IPS-NIHi11 (cell line): ENCODE data around the gene NDUFAF8.

ENCODE experiments used
- DNase-seq: peaks from one replicate; pipeline ENCODE4 v3.0.0; 2012; ENCODE audit warnings: mixed read lengths, low spot score

NDUFAF8 gene, protein sequence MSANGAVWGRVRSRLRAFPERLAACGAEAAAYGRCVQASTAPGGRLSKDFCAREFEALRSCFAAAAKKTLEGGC

DNA sequence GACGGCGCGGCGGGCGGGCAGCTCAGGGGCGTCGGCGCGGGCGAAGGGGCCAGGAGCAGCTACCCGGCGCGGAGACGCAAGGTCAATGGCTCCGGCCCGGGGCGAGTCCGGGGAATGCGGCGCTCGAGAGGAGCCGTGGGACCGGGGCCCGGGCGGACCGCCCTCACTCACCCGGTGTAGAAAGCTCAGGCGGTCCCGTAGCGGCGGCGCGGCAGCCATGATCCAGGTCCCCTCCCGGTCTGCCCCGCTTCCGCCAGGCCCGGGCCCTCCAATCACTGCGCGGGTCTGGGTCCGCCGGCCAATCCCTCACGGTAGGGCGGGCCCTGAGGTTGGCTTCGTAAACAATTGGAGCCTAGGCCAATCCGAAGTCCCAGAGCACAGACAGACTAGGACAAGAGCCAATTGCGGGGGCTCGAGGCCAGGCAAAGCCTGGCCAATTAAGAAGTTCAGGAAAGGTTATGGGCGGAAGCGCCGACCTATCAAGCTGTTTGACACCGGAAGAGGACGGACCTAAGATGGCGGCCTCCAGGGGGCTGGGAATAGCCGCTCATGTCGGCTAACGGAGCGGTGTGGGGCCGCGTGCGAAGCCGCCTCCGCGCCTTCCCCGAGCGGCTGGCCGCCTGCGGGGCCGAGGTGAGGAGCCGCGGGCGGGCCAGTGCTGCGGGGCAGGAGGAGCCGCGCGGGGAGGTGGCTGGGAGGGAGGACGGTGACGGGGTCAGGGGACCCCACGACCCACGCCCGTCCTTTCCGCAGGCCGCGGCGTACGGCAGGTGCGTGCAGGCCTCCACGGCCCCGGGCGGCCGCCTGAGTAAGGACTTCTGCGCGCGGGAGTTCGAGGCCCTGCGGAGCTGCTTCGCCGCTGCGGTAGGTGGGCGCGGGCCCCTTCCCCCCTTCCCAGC is at the start of gene NDUFAF8, which contains the start of gene TEPSIN:
Gene NDUFAF8 (plus strand): TSS at position 504 of the 899 bp plus-strand sequence. CDS start 46 bp downstream, at position 550.
Gene TEPSIN (minus strand): TSS at position 241 of the 899 bp plus-strand sequence. CDS start 22 bp downstream, at position 219.
- peak; percentile 100 for DNase-seq

GRCh38 chr17:81189670-81190530 is 49.2 kb upstream of the NDUFAF8 start:
- peak; percentile 78 for DNase-seq

GRCh38 chr17:81190591-81190990 is 48.5 kb upstream of the NDUFAF8 start:
- DNase-seq, result no peak

- DNase-seq, result no peak
Measured at GRCh38 chr17:81191116-81191515, 48.0 kb upstream of the NDUFAF8 start.

GRCh38 chr17:81191646-81192045 is 47.5 kb upstream of the NDUFAF8 start:
- DNase-seq, result no peak

GRCh38 chr17:81192386-81193050 is 46.6 kb upstream of the NDUFAF8 start:
- peak; percentile 55 for DNase-seq

DNA sequence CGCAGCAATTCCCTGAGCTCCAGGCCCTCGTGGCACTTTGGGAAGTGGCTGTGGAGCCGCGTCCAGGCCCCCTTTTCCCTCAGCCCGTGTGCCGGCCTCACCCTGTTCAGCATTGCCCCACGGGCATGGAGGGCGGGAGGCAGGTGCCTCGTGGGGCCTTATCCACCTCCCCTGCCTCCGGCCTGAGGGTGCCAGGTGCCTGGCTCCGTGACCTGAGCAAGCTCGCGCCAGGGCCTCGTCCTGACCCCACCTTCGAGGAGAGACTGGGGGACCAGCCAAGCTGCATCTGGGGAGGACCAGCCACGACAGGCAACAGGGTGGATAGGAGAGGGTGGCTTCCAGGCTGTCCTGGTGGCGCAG is 46.1 kb upstream of the NDUFAF8 start:
- no peak for DNase-seq

DNA sequence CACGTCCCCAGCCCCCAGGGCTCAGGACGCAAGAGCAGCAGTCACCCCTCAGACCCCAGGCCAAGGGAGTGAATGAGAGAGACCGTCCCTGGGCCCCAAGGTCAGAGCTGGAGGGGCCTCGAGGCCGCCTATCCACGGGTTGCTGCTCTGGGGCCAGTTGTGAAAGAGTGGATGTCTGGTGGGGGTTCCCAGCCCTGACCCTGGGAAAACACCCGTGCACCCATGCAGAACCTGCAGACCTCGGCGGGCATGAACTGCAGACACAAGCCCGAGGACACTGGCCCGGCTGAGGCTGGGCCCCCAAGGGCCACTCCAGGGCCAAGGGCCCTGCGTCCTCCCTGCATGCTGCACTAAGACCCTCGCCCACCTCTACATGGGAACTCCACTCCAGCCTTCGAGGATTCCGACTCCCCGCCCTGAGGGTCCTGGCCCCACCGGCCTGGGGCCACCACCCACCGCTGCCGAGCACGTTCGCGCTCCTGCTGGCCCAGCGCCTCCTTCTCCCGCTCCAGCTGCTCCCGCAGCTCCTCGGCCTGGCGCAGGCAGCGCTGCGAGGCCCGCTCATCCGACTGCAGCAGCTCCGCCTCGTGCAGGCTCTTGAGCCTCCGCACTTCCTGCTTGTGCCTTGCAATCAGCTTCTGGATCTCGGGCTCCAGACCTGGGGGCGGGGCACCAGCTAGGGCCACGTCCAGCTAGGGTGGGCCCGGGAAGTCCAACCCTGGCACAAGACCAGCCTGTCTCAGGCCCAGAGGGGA is 45.5 kb upstream of the NDUFAF8 start:
- no peak for DNase-seq

DNA sequence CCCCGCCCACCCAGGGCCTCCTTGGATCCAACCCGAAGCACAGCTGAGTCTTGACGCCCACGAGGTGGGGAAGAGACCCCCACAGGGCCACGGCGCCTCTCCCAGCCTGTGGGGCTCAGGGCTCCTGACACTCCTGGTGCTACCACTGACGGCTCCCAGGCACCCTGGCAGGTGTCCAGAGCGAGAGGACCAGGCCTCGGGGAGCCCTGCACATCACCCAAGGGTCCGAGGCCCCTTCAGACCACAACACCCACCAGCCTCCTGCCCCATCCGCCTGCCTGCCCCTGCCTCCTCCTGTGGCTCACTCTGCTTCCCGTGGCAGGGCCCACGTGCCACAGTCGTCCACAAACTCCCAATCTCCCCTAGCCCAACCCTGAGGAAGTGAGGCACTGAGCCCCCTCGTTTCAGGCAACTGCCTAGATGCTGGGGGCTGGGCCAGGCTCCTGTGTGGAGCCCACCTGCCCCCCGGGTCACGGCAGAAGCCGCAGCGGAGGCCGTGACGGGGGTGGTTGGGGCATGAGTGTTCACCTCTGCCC is 44.8 kb upstream of the NDUFAF8 start:
- no peak for DNase-seq

DNA sequence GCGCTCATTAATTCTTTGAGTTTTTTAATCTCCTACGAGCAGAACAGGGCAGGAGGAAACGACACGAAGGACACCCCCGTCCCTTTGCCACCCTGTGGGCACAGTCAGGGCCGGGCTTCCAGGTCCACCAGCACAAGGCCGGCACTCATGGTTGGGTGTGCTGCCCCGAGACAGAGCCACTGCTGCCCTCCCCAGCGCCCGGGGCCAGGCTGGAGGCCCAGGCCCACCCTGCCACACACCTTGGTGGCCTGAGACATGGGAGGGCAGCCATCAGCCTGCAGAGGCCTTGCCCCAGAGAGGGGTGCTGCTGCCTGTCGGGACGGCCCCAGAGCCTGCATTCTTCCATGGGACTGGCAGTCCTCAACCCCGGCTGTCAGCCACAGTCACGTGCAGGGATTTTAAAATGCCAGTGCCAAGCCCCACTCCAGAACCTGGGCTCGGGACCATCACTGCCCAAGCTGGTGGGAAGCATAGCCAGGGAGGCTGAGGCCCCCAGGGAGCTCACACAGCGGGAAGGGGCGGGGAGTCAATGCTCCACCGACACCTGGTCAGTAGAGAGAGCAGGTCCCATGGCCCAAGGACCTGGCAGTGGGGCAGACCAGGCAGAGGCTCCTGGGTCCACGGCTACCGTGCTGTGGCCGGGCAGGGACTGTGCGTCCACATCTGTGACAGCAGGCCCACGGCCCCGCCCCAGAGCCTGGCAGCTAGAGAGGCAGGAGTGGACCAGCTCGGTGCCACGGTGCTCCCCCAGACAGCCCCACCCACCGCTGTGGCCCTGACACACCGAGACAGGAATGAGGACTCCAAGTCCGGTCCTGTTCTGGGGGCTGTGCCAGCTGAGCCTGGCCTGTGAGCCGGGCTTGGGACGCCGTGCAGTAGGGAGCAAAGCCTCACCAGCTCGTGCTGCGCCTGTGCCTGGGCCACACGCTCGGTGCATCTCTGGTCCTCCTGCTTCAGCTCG is 43.9 kb upstream of the NDUFAF8 start:
- DNase-seq, result no peak

DNA sequence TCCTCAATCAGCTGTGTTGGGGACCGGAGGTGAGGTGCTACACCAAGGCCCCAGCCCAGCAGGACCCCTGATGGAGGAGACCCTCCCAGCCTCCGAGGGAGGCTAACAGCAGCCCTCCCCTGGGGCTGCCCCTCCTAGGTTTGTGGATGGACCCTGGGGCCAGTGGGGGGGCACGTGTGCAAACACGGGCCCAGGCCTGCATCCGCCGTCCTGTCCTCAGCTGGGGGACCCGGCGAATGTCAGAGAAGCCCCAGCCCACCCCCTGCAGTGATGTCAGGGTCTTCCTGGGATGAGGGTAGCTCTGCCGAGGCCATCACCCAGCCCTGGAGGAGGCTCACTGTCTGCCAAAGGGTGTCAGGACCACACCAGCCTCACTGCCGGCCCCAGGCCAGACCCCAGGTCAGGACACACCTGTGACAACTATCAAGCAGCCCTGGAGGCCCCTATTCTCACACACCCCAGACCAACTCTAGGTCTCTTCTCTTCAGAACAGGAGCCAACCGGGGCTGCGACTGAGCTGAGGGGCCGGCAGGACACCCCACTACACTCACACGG is 43.1 kb upstream of the NDUFAF8 start:
- DNase-seq, result no peak

DNA sequence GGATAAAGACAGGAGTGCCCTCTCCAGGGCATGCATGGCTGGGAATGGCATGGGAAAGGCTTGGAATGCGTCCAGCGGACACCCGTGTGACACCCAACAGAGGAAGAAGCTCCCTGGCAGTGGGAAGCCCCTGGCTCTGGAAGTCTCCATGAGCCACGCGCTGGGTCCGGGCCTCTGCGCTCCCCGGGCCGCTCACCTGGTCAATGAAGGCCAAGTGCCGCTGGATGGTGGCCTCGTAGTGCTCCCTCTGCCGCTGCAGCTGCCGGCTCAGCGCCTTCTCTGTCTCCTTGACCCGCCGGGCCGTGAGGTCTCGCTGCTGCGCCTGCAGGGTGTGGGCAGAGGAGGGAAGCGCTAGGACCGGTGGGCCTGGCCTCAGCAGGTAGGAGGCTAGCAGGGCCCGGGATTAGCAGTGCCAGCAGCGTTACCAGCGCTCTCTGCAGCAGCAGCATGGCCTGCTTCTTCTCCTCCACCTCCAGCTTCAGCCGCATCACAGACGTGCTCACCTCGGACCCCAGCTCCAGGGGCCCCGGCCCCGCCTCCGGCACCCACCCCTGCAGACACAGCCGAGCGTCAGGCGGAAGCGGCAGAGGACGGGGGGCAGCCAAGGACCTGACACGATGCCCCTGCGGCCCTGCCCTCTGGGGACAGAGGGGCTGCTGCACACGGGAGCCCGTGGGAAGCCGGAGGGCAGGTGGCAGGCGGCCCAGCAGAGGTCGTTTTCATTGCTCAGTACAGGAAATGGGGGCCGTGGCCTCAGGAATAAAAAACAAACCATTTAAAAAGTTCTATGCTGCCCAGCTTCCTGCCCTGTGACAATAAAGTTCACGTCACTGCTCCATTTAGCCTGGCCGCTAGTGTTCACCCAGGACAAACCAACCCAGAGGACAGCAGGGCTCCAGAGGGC is 42.4 kb upstream of the NDUFAF8 start:
- DNase-seq, result no peak

- DNase-seq, result no peak
Measured at GRCh38 chr17:81197409-81197795, 41.7 kb upstream of the NDUFAF8 start.

- DNase-seq, result no peak
Measured at GRCh38 chr17:81197831-81198490, 41.2 kb upstream of the NDUFAF8 start.

DNA sequence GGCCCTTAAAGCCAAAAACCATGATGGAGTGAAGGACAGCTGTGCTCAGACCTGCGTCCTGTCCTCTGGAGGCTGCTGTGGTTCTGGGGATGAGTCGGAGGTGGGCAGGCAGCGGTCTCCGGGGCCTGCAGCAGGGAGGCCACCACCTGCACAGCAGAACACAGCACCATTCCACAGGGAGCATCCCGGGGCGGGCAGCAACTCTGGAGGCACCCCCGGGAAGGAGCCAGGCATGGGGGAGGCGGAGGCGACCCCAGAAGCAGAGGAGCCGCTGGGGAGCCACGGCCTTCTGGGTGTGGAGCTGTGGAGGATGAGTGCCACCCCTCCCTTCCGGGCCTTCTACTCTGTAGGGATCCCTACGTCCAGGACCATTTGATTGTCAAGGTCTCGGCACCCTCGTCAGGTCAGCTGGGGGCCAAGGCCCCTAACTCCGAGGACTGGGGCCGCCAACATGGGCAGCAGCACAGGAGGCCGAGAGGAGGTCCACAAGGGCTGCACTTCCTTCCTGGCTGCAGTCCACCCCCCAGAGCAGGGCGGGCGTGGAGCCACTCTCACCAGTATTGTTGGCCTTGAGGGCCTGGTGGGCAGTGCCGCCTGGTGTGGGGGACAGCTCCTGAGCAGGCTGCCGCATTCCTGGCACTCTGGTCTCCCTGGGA is 40.2 kb upstream of the NDUFAF8 start:
- no peak for DNase-seq

DNA sequence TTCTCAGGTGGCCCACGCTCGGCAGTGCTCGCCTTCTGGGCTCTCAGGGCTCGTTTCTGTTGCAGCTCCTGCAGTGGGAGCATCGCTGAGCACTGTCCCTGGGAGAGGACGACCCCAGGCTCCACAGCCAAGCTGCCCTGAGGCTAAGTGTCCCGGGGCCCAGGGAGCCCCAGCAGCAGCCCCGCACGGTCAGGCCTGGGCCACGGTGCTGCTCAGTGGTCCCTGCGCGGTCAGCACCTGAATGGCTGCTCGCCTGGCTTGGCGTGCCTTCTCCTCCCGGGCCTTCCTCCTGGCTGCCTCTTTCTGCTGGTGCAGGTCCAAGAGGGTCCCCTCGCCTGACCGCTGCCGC is 39.7 kb upstream of the NDUFAF8 start:
- DNase-seq, result no peak

DNA sequence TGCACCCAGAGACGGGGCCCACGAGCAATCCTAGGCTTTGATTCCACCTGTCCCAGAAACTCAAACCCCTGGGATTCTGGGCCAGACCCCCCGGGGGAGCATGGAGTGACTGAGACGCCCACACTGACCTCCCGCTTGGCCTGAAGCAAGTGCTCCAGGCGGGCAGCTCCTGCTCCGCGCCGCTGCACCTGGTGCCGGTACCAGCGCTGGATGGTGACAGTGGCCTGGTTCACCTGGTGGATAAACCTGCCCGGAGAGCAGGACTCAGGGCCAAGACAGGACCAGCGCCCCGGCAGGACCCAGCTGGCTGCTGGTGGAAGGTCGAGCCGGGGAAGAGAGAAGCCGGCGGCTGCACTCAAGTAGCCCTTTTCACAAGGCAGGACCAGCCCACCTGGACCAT is 38.9 kb upstream of the NDUFAF8 start:
- no peak for DNase-seq
